HepG2 (cell line): ENCODE measurements around the gene MXRA8. TPM values are rescaled to one million over a fixed set of nuclear protein-coding genes. Genes with fewer than 3 reads are reported as not detected.

Experiments
- ATAC-seq: fragments of 200-7000 bp; cut with Tn5 transposase; 3 replicates; pipeline ENCODE4 v1.9.1; 2020; ENCODE audit warnings: mild to moderate bottlenecking, moderate library complexity
- BruUV-seq: library from RNA; stranded (reverse); fragments of 400-500 nt; replicated peaks from 2 replicates; lab custom pipeline; 2021; lab: Mats Ljungman, UMichigan
- CTCF ChIA-PET: fragments of 300-600 bp; formaldehyde crosslinking; extraction: SDS; loops from one replicate; lab custom pipeline; 2021; ENCODE audit warnings: low total read pairs, inconsistent platforms, low intra/inter-chr PET ratio; lab: Yijun Ruan, JAX
- POLR2A ChIA-PET: fragments of 350-600 bp; sonication (Branson Sonifier 250); formaldehyde crosslinking; loops from one replicate; lab custom pipeline; 2020; ENCODE audit warnings: antibody characterized with exemption, inconsistent platforms; lab: Yijun Ruan, JAX
- DNase-seq: peaks from one replicate; pipeline ENCODE4 v3.0.0-alpha.2; 2015; ENCODE audit warnings: low spot score
- FAIRE-seq: peaks from 3 replicates; lab custom pipeline; 2011; peaks lifted over from hg19 to GRCh38; lab: Jason Lieb, UNC
- H2AFZ ChIP-seq: one replicate; pipeline ENCODE4 v1.6.1; 2011; ENCODE audit warnings: low read length, inconsistent platforms
- H3K27ac ChIP-seq: fragments of 300-600 bp; 3 replicates; pipeline ENCODE4 v1.8.0; 2011; ENCODE audit warnings: mixed run types, mild to moderate bottlenecking, mixed read lengths, low read length, inconsistent platforms; ENCODE audit not compliant: insufficient read depth; ENCODE audit errors: extremely low read length
- H3K27me3 ChIP-seq, 2 experiments: fragments of 200-600 bp in 1 of 2; 2 replicates in 1 of 2; 3 replicates in 1 of 2; pipeline versions ENCODE4 v1.6.0 to v1.8.0; 2011; ENCODE audit warnings: low read length in 2 of 2, mild to moderate bottlenecking in 2 of 2, moderate library complexity in 2 of 2, inconsistent platforms in 1 of 2; ENCODE audit not compliant: insufficient read depth in 2 of 2, control insufficient read depth in 1 of 2
- H3K36me3 ChIP-seq, 2 experiments: fragments of 200-600 bp in 1 of 2; replicated peaks in 1 of 2; 2 replicates in 1 of 2; 3 replicates in 1 of 2; pipeline versions ENCODE4 v1.5.1 to v1.8.0; 2011; ENCODE audit warnings: low read length in 2 of 2, inconsistent platforms in 1 of 2; ENCODE audit not compliant: insufficient read depth in 2 of 2, control insufficient read depth in 1 of 2
- H3K4me1 ChIP-seq: 2 replicates; pipeline ENCODE4 v1.5.1; 2012; ENCODE audit warnings: low read length, inconsistent platforms; ENCODE audit not compliant: insufficient read depth
- H3K4me2 ChIP-seq: 2 replicates; pipeline ENCODE4 v1.6.0; 2011; ENCODE audit warnings: low read depth, low read length, inconsistent platforms
- H3K4me3 ChIP-seq, 3 experiments: fragments of 200-600 bp in 1 of 3; sonication (generic), shearing (Covaris generic) in 1 of 3; replicated peaks in 1 of 3; 2 replicates each; pipeline ENCODE4 v1.5.1; 2011 to 2016; ENCODE audit warnings: low read length in 3 of 3, inconsistent platforms in 2 of 3, low read depth in 2 of 3, mild to moderate bottlenecking in 2 of 3, control low read depth in 1 of 3, mixed read lengths in 1 of 3; ENCODE audit not compliant: insufficient read depth in 1 of 3
- H3K79me2 ChIP-seq: one replicate; pipeline ENCODE4 v1.6.1; 2011; ENCODE audit warnings: low read length, inconsistent platforms; ENCODE audit not compliant: insufficient read depth
- H3K9ac ChIP-seq: 2 replicates; pipeline ENCODE4 v1.6.0; 2011; ENCODE audit warnings: mild to moderate bottlenecking, low read depth, low read length, inconsistent platforms; ENCODE audit not compliant: insufficient read depth
- H3K9me3 ChIP-seq: 2 replicates; pipeline ENCODE4 v1.5.1; 2012; ENCODE audit warnings: mild to moderate bottlenecking, low read length
- H4K20me1 ChIP-seq: 2 replicates; pipeline ENCODE4 v1.6.0; 2011; ENCODE audit warnings: inconsistent platforms, mild to moderate bottlenecking, low read length, moderate library complexity; ENCODE audit not compliant: insufficient read depth
- CEBPB ChIP-seq: IDR thresholded peaks from 2 replicates; pipeline ENCODE4 v1.6.1; 2011; ENCODE audit warnings: low read depth, low read length, improper control_type of control experiment, borderline replicate concordance
- FOSL2 ChIP-seq: sonication (generic); formaldehyde crosslinking; IDR thresholded peaks from 2 replicates; pipeline ENCODE4 v1.4.0; 2020; ENCODE audit warnings: missing genetic modification reagents
- ZFP36 ChIP-seq: fragments of 150-350 bp; IDR thresholded peaks from 2 replicates; pipeline ENCODE4 v1.6.1; 2018; ENCODE audit warnings: borderline replicate concordance, low read length, low read depth; ENCODE audit not compliant: partially characterized antibody
- ZNF30 ChIP-seq: sonication (generic); formaldehyde crosslinking; IDR thresholded peaks from 2 replicates; pipeline ENCODE4 v1.5.0; 2020; ENCODE audit warnings: mild to moderate bottlenecking, missing genetic modification reagents
- ZNF713 ChIP-seq: sonication (generic); formaldehyde crosslinking; IDR thresholded peaks from 2 replicates; pipeline ENCODE4 v1.4.0; 2020; ENCODE audit warnings: mild to moderate bottlenecking, missing genetic modification reagents
- ZNF773 ChIP-seq: sonication (generic); formaldehyde crosslinking; IDR thresholded peaks from 2 replicates; pipeline ENCODE4 v1.4.0; 2020; ENCODE audit warnings: missing genetic modification reagents, borderline replicate concordance
- WGBS: methylation state at CpG from one replicate; pipeline ENCODE4 v1.1.6; 2017; ENCODE audit warnings: low lambda C conversion rate; 5-methylcytosine and 5-hydroxymethylcytosine counted together
- in situ Hi-C: cut with HindIII; loops from 2 replicates; pipeline ENCODE4 v1.10.0; 2017; ENCODE audit warnings: low pct_unique_long_range_greater_than_20kb; ENCODE audit not compliant: extremely low pct_ligation_motif_present
- intact Hi-C: fragments of 100-400 bp; cut with micrococcal nuclease; formaldehyde crosslinking; loops from one replicate; pipeline ENCODE4 v1.10.0; 2022; ENCODE audit not compliant: unreplicated experiment
- polyA plus RNA-seq, 8 experiments: library from polyadenylated mRNA; depleted of rRNA in 3 of 8; stranded (reverse) in 7 of 8; unstranded in 1 of 8; fragments of >200 nt; fragmentation: Illumina TruSeq in 4 of 8; extraction: Trizol in 4 of 8; gene quantifications; 2 replicates each; pipeline versions ENCODE4 v1.2.1 to v1.2.3, GENCODE V29; 2011 to 2016; ENCODE audit warnings: low read depth in 4 of 8, missing spikeins in 1 of 8, mixed read lengths in 1 of 8; ENCODE audit not compliant: insufficient read depth in 1 of 8
- total RNA-seq, 5 experiments: library from RNA; depleted of rRNA; stranded (reverse); fragments of >200 nt; fragmentation: Illumina TruSeq; extraction: Trizol; gene quantifications; 2 replicates each; pipeline ENCODE4 v1.2.3, GENCODE V29; 2016; ENCODE audit warnings: low read depth in 1 of 5
- TF ChIP-seq, protein P1 (sequence below): sonication (generic); formaldehyde crosslinking; IDR thresholded peaks from 2 replicates; pipeline ENCODE4 v1.5.1; 2020; ENCODE audit warnings: missing genetic modification reagents, mild to moderate bottlenecking, borderline replicate concordance
- TF ChIP-seq, protein P2 (sequence below): sonication (generic); formaldehyde crosslinking; conservative IDR thresholded peaks from 2 replicates; pipeline ENCODE4 v1.4.0; 2020; ENCODE audit warnings: missing genetic modification reagents
- TF ChIP-seq, protein P3 (sequence below): sonication (generic); formaldehyde crosslinking; IDR thresholded peaks from 2 replicates; pipeline ENCODE4 v1.4.0; 2020; ENCODE audit warnings: mild to moderate bottlenecking, missing genetic modification reagents

MXRA8 gene
- total and polyA plus RNA-seq, 2 of the 13 experiments (the other 11 are each of a cell fraction or from before 2014, with no cell fraction given), result 19.8 to 44.8 TPM

GRCh38 chr1:1346501-1346890 lies 11.9 kb downstream of the MXRA8 start:
- BruUV-seq, result TSS peak; percentile 54
- Histone ChIP-seq H3K36me3 (peaks cover 1 to 4% of the 10 kb centered on the region in 2 experiments; a peak in 3 of 5 replicates), H3K9me3 (no peaks in the 10 kb centered on the region), H3K9ac (no peak overlapping the region; the same call in 1 of the 2 replicates), H3K4me2 (peak overlapping the region; percentile 91), H3K27ac (peak overlapping the region; percentile 82), H4K20me1 (peaks cover 29% of the 10 kb centered on the region; the same call in 1 of the 2 replicates), H3K4me1 (peaks cover 45% of the 10 kb centered on the region), H3K79me2 (peaks cover 48% of the 10 kb centered on the region), H3K4me3 (peak overlapping the region in 1 of 3 experiments; percentile 89; a peak in 1 of 6 replicates), H2AFZ (no peak overlapping the region), H3K27me3 (no peaks in the 10 kb centered on the region)
- in situ Hi-C loops, result no loop called here
- DNase-seq (no peak), FAIRE-seq (no peak), ATAC-seq (no peak)
- TF ChIP-seq ZFP36 (no peak), ZNF30 (CRISPR knock-in tag) (no peak), FOSL2 (no peak), ZNF713 (no peak), ZNF773 (CRISPR knock-in tag) (no peak), CEBPB (no peak)
- TF ChIP-seq, protein P1, sequence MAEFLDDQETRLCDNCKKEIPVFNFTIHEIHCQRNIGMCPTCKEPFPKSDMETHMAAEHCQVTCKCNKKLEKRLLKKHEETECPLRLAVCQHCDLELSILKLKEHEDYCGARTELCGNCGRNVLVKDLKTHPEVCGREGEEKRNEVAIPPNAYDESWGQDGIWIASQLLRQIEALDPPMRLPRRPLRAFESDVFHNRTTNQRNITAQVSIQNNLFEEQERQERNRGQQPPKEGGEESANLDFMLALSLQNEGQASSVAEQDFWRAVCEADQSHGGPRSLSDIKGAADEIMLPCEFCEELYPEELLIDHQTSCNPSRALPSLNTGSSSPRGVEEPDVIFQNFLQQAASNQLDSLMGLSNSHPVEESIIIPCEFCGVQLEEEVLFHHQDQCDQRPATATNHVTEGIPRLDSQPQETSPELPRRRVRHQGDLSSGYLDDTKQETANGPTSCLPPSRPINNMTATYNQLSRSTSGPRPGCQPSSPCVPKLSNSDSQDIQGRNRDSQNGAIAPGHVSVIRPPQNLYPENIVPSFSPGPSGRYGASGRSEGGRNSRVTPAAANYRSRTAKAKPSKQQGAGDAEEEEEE (CRISPR knock-in tag), result no peak
- TF ChIP-seq, protein P2, sequence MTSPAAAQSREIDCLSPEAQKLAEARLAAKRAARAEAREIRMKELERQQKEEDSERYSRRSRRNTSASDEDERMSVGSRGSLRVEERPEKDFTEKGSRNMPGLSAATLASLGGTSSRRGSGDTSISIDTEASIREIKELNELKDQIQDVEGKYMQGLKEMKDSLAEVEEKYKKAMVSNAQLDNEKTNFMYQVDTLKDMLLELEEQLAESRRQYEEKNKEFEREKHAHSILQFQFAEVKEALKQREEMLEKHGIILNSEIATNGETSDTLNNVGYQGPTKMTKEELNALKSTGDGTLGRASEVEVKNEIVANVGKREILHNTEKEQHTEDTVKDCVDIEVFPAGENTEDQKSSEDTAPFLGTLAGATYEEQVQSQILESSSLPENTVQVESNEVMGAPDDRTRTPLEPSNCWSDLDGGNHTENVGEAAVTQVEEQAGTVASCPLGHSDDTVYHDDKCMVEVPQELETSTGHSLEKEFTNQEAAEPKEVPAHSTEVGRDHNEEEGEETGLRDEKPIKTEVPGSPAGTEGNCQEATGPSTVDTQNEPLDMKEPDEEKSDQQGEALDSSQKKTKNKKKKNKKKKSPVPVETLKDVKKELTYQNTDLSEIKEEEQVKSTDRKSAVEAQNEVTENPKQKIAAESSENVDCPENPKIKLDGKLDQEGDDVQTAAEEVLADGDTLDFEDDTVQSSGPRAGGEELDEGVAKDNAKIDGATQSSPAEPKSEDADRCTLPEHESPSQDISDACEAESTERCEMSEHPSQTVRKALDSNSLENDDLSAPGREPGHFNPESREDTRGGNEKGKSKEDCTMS (CRISPR knock-in tag), result no peak
- TF ChIP-seq, protein P3, sequence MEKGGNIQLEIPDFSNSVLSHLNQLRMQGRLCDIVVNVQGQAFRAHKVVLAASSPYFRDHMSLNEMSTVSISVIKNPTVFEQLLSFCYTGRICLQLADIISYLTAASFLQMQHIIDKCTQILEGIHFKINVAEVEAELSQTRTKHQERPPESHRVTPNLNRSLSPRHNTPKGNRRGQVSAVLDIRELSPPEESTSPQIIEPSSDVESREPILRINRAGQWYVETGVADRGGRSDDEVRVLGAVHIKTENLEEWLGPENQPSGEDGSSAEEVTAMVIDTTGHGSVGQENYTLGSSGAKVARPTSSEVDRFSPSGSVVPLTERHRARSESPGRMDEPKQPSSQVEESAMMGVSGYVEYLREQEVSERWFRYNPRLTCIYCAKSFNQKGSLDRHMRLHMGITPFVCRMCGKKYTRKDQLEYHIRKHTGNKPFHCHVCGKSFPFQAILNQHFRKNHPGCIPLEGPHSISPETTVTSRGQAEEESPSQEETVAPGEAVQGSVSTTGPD (CRISPR knock-in tag), result no peak
- intact Hi-C loops, result no loop called here
- POLR2A ChIA-PET, result interaction anchor here (0.9 to 2.7 kb wide), 6 partner anchors 11 to 86 kb away, joined by 3 to 20 read pairs (median 5); partner anchors contain the start of gene AURKAIP1
- WGBS, result 96% methylated on average over 10 of the region's 10 CpGs
- CTCF ChIA-PET, result no interaction called here
